ENCODE measurements around the gene LTK.

- no peak for TF ChIP-seq EZH2 (IDR thresholded peaks at IDR 0.05; ENCODE audit: low read length)
- TF ChIP-seq CTCF (optimal IDR thresholded peaks at IDR 0.05 in 1 of 3, IDR thresholded peaks at IDR 0.05 in 1 of 3, conservative IDR thresholded peaks at IDR 0.05 in 1 of 3; ENCODE audit: extremely low read depth in 1 of 3, insufficient read depth in 2 of 3, low read length in 3 of 3): no peak
Observed at GRCh38 chr15:41561777-41562145, 48.1 kb upstream of the LTK start.
